ENCODE results near the gene HIPK4.
"Not testable (repeated sequence)": the region's sequence is repeated elsewhere in the genome, so short reads cannot be mapped to it uniquely, and the experiment has no call there.

The HIPK4 gene

GRCh38 chr19:40390084-40390742, at the start of gene HIPK4:
Gene HIPK4, minus strand, starts transcription at chr19:40390181. Its CDS starts 279 bp downstream, at chr19:40389902.
- H3K4me3 ChIP-seq (ENCODE audit: low read depth, low read length) = no peak within 1 kb of the TSS
- DNase-seq (ENCODE audit: low read depth, low spot score) = no peak
- TF ChIP-seq CTCF (IDR thresholded peaks at IDR 0.05; ENCODE audit: insufficient read depth, low read length, missing control alignments) = no peak
- CTCF ChIA-PET = no interaction called here
- POLR2A ChIA-PET = interaction anchor here (0.7 kb wide), 1 partner anchor 9 kb away, joined by 3 read pairs; no protein-coding TSS in a partner anchor

- POLR2A ChIA-PET = interaction anchor here (1.5 kb wide), 1 partner anchor 12 kb away, joined by 4 read pairs; the partner anchor contains the start of gene SERTAD1
- CTCF ChIA-PET = interaction anchor here (1.0 to 1.8 kb wide), 3 partner anchors 21 to 162 kb away, joined by 3 to 5 read pairs (median 4); no protein-coding TSS in a partner anchor
- TF ChIP-seq CTCF (IDR thresholded peaks at IDR 0.05; ENCODE audit: insufficient read depth, low read length, missing control alignments) = no peak
- H3K4me3 ChIP-seq (ENCODE audit: low read depth, low read length) = no peak overlapping the region
- no peak for DNase-seq (ENCODE audit: low read depth, low spot score)
These were observed 48.3 kb upstream of the HIPK4 start for GRCh38 chr19:40438284-40438683.

GRCh38 chr19:40433391-40434216, 43.6 kb upstream of the HIPK4 start:
- CTCF ChIA-PET = interaction anchor here (0.6 to 3.2 kb wide), 9 partner anchors 9 to 294 kb away, joined by 3 to 14 read pairs (median 4); no protein-coding TSS in a partner anchor
- POLR2A ChIA-PET = interaction anchor here (0.7 to 3.4 kb wide), 5 partner anchors 7 to 30 kb away, joined by 4 to 12 read pairs (median 9); partner anchors contain the start of gene SERTAD1
- H3K4me3 ChIP-seq (ENCODE audit: low read depth, low read length) = peak overlapping the region; percentile 53
- TF ChIP-seq CTCF (IDR thresholded peaks at IDR 0.05; ENCODE audit: insufficient read depth, low read length, missing control alignments) = no peak
- DNase-seq (ENCODE audit: low read depth, low spot score) = peak; percentile 34

GRCh38 chr19:40432760-40433159, 42.8 kb upstream of the HIPK4 start:
- not testable (repeated sequence) for H3K4me3 ChIP-seq (ENCODE audit: low read depth, low read length); DNase-seq (ENCODE audit: low read depth, low spot score)
- ChIA-PET CTCF (interaction anchor here (1.1 to 3.2 kb wide), 7 partner anchors 9 to 202 kb away, joined by 4 to 14 read pairs (median 6); no protein-coding TSS in a partner anchor), POLR2A (interaction anchor here (1.2 to 1.6 kb wide), 3 partner anchors 8 to 12 kb away, joined by 7 to 11 read pairs (median 9); no protein-coding TSS in a partner anchor)

- DNase-seq (ENCODE audit: low read depth, low spot score) = no peak
- POLR2A ChIA-PET = no interaction called here
- no peak overlapping the region for H3K4me3 ChIP-seq (ENCODE audit: low read depth, low read length)
- no peak for TF ChIP-seq CTCF (IDR thresholded peaks at IDR 0.05; ENCODE audit: insufficient read depth, low read length, missing control alignments)
- CTCF ChIA-PET = interaction anchor here (1.1 kb wide), 1 partner anchor 11 kb away, joined by 6 read pairs; no protein-coding TSS in a partner anchor
These were observed 41.7 kb upstream of the HIPK4 start for GRCh38 chr19:40431698-40432097.

- CTCF ChIA-PET = interaction anchor here (1.0 kb wide), 1 partner anchor 9 kb away, joined by 3 read pairs; no protein-coding TSS in a partner anchor
- POLR2A ChIA-PET; DNase-seq (ENCODE audit: low read depth, low spot score); H3K4me3 ChIP-seq (ENCODE audit: low read depth, low read length): not testable (repeated sequence)
These were observed 40.3 kb upstream of the HIPK4 start for GRCh38 chr19:40430242-40430641.

GRCh38 chr19:40428197-40428596, 38.2 kb upstream of the HIPK4 start:
- not testable (repeated sequence) for H3K4me3 ChIP-seq (ENCODE audit: low read depth, low read length); DNase-seq (ENCODE audit: low read depth, low spot score)
- CTCF ChIA-PET = interaction anchor here (1.3 kb wide), 1 partner anchor 14 kb away, joined by 3 read pairs; no protein-coding TSS in a partner anchor
- POLR2A ChIA-PET = interaction anchor here (1.1 kb wide), 1 partner anchor 15 kb away, joined by 4 read pairs; no protein-coding TSS in a partner anchor
